ENCODE measurements around the gene OR2T8.

Gene OR2T8

GRCh38 chr1:247962911-247963588, 43.0 kb downstream of the OR2T8 start:
- no peaks in the 10 kb centered on the region for H3K27me3 ChIP-seq (ENCODE audit: insufficient read depth, low read length)
- 83% methylated on average over 4 of the region's 4 CpGs for WGBS

DNA sequence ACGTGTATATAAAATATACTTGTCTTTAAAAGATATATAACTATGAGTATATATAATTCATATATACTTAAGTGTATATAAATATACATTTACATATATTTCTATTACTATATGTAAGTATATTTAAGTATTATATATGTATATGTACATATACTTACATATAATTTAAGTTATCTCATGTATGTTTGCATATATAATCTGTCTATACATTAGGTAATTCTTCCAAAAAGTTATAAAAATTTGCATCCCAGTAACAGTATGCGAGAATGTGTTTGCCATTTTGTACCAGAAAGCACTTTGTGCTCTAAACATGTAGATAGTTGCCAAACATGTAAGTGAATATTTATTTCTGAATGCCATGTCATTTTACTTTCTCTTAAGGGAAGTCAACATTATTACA, 44.9 kb downstream of the OR2T8 start, which contains the start of gene OR2AK2:
Gene OR2AK2, plus strand, starts transcription at position 301 of the 400 bp plus-strand sequence. CDS start 144 bp downstream, outside the sequence.
- Histone ChIP-seq H3K27ac (ENCODE audit: low read depth, low read length) (no peak within 1 kb of the TSS), H3K27me3 (ENCODE audit: insufficient read depth, low read length) (no peaks in the 10 kb centered on the region), H3K9ac (ENCODE audit: low read depth, low read length) (no peak within 1 kb of the TSS), H3K9me3 (ENCODE audit: insufficient read depth, low read depth, low read length) (peaks cover 75% of the 10 kb centered on the region), H3K4me3 (ENCODE audit: low read length) (no peak within 1 kb of the TSS), H3K36me3 (ENCODE audit: insufficient read depth, low read length) (no peaks in the 10 kb centered on the region), H3K4me1 (ENCODE audit: insufficient read depth, low read length) (no peaks in the 10 kb centered on the region)
- no CpG with 5 or more reads among the region's 2 CpGs for WGBS

More at GRCh38 chr1:247962911-247963588, 43.0 kb downstream of the OR2T8 start:
- H3K36me3 ChIP-seq (ENCODE audit: insufficient read depth, low read length) = no peaks in the 10 kb centered on the region
- H3K27ac ChIP-seq (ENCODE audit: low read depth, low read length) = no peak overlapping the region
- H3K4me1 ChIP-seq (ENCODE audit: insufficient read depth, low read length) = no peaks in the 10 kb centered on the region
- no peak overlapping the region for H3K9ac ChIP-seq (ENCODE audit: low read depth, low read length)
- no peak overlapping the region for H3K4me3 ChIP-seq (ENCODE audit: low read length)
- H3K9me3 ChIP-seq (ENCODE audit: insufficient read depth, low read depth, low read length) = peaks cover 67% of the 10 kb centered on the region

DNA sequence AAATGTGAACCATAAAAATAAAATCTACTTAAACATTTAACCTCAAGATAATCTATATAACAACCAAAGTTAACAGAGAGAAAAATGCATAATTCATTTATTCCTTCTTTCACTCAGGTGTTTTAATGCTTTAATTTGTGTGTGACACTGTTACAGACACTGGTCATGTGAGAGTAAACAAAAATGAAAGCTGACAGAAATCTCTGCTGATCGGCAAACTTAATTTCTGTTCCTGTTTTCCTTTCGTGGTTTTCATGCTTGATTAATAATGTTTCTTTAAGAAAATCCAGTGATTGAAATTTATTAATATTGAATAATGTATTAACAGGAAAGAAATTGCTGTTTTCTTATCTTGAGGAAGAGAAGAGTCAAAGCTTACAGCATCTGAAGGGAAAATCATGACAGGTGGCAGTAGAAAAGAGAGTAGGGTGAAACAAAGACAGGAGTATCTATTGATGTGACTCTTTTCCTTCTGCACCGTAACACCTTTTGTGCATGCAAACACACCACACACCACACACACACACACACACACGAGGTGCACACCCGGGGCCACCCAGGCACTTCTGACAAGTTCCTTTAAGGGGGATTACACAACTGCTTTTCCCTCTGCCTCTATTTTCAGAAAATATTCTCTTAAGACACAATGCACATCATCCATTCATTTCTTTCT, 46.6 kb downstream of the OR2T8 start:
- 77% methylated on average over 5 of the region's 5 CpGs for whole genome bisulfite sequencing

More for the DNA sequence above, 46.6 kb downstream of the OR2T8 start:
- H3K4me3 ChIP-seq (ENCODE audit: low read length) = no peak overlapping the region
- no peak overlapping the region for H3K27ac ChIP-seq (ENCODE audit: low read depth, low read length)
- no peaks in the 10 kb centered on the region for H3K4me1 ChIP-seq (ENCODE audit: insufficient read depth, low read length)
- H3K27me3 ChIP-seq (ENCODE audit: insufficient read depth, low read length) = no peaks in the 10 kb centered on the region
- peaks cover 83% of the 10 kb centered on the region for H3K9me3 ChIP-seq (ENCODE audit: insufficient read depth, low read depth, low read length)
- H3K9ac ChIP-seq (ENCODE audit: low read depth, low read length) = no peak overlapping the region
- no peaks in the 10 kb centered on the region for H3K36me3 ChIP-seq (ENCODE audit: insufficient read depth, low read length)
